Hematopoietic multipotent progenitor cell treated with erythropoietin and hydrocortisone succinate and interleukin-3 and kit ligand, for 17 days (in vitro differentiated cells): ENCODE measurements around the gene RTP1.
"Not testable (repeated sequence)": the region's sequence is repeated elsewhere in the genome, so short reads cannot be mapped to it uniquely, and the experiment has no call there.

Source experiments
- DNase-seq: peaks from one replicate; pipeline ENCODE4 v3.0.0-alpha.2; 2015; ENCODE audit warnings: low spot score

The RTP1 gene, protein sequence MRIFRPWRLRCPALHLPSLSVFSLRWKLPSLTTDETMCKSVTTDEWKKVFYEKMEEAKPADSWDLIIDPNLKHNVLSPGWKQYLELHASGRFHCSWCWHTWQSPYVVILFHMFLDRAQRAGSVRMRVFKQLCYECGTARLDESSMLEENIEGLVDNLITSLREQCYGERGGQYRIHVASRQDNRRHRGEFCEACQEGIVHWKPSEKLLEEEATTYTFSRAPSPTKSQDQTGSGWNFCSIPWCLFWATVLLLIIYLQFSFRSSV

GRCh38 chr3:187197335-187197649 lies at the start of gene RTP1:
RTP1 (plus strand) TSS chr3:187197486; CDS start chr3:187197516, 30 bp downstream.
- no peak for DNase-seq

DNA sequence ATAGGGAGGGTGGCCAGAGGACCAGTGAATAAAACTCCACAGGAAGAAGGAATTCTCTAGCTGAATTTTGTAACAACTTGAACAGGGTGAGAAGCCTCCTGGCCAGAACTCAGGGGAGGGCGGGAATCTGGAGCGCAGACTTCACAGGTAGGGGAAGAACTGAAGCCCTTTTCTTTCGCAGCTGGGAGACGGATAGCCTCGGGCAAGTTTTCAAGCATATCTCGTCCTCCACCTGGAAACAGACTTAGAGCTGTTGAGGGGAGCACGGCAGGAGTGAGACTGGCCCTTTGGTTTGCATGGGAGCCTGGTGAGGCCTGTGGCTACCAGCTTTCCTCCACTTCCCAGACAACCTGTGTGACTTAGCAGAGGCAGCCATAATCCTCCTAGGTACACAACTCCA lies 47.1 kb upstream of the RTP1 start:
- DNase-seq = no peak

GRCh38 chr3:187150599-187150998 lies 46.7 kb upstream of the RTP1 start:
- peak; percentile 7 for DNase-seq

DNA sequence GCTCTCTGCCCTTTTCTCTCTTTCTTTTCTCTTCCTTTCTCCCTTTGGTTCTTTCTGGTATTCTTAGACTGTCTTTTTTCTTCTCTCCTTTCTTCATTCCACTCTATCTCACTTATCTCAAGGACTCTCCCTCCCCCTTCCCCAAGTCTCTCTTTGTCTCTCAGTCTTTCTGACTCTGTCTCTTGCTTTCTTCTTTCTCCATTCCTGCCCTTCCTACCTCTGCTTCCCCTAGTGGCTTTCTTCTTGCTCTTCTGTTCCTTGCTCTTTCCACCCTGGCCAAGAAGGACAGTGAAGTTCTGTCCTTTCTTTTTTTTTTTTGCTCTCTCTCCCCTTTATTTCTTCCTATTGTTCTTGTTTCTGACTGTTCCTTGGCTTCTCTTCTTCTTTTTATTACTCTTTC lies 35.7 kb upstream of the RTP1 start:
- DNase-seq = no peak

DNA sequence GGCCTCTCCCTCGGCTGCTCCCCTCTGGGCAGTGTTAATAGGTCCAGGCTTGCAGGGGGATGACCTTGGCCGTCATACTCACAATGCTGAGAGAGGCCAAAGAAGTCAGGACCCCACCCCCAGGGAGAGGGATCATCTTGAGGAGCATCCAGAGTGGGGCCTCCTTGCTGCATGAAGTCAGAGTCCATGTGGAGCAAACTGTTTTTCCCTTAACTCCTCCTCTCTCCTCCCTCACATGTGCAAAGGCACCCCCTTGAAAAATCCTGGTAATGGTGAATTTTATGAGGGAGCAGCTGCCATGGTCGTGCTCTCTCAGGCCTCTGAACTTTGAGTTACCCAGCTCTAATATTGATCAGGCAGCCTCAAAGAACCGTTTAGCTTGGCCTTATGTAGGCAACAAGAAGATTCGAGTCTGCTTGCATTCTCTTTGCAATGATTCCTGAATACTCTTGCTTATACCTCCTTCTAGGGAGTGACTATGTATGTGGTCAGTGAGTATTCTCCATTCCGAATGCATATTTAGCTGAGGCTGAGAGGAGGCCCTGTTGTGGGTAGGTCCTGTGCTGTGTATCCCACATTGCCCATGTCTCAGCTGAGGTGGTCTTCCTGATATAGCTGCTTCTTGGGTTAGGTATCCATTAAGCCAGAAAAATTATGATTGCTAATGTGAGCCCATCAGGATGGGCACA lies 34.9 kb upstream of the RTP1 start:
- DNase-seq = no peak

DNA sequence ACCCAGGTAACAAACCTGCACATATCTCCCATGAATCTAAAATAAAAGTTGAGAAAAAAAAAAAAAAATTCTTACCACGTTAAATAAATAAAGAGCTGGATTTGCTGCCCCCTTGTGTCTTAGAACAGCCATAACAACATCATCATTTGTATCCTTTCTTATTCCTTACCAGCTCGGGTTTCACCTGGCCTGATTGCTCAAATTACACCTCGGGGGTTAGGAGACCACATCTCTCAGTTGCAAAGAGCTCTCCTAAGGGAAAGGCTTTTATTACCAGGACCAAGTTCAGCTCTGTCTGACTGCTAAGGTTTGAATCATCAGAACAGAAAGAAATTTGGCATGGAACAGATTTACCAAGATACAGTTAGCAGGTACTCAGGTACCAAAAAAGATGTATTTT lies 32.1 kb upstream of the RTP1 start:
- DNase-seq = peak; percentile 40

DNA sequence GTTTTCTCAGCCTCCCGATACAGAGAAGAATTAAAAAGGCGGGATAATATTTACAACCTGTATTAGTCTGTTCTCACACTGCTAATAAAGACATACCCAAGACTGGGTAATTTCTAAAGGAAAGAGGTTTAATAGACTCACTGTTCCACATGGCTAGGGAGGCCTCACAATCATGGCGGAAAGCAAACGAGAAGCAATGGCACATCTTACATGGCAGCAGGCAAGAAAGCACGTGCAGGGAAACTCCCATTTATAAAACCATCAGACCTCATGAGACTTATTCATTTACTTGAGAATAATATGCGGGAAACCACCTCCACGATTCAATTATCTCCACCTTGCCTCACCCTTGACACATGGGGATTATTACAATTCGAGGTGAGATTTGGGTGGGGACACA lies 30.5 kb upstream of the RTP1 start:
- DNase-seq = no peak

DNA sequence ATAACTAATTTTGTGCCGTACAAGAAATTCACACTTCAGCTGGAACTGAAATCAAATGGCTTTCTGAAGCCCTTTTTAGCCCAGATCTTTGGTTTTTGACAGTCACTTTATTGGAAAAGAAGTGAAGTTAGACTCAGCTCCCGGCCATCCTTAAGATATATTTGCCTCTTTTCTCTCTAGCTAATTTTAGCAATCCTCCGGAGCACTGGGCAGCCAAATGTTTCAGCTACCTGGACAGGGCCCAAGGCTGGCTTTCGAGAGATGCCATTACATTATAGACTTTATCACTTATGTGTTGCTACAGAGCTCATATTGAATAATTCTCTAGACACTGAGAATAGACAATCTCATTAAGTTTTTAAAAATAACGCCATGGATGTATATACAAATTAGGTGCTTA lies 29.5 kb upstream of the RTP1 start:
- no peak for DNase-seq

DNA sequence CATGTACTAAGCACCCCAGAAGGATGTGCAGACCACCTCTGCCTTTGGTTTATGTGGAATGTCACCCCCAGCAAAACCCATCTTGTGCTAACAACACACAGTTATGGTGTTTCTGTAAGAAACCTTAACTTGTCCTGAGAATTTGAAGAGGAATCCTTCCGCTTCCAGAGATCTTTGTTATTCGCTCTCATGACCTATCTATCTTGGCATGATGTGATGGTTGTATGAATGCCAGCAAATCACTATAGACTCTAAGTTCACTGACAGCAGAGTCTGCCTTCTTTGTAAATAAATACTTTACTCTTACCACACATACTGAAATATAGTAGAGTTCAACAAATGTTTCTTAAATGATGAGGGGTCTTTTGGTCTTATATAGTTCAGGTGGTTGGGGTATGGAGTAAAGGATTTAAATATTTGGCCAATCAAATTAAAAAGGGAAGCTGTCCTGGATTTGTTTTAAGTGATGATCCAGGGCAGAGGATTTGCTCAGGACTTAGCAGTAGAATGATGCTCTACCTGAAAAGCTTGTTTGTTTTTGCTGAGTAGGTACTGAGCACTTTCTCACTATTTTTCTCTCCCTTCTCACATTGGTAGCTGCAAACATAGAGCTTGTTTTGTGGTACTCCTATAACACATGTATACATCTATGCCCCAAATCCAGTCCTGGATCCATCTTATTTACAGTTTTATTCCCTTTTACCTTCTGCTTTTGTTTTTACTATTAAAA lies 27.9 kb upstream of the RTP1 start:
- no peak for DNase-seq

- DNase-seq = not testable (repeated sequence)
Measured at GRCh38 chr3:187170911-187171310, 26.4 kb upstream of the RTP1 start.

- no peak for DNase-seq
Measured at GRCh38 chr3:187172929-187173328, 24.4 kb upstream of the RTP1 start.

GRCh38 chr3:187181454-187182170 lies 15.7 kb upstream of the RTP1 start:
- no peak for DNase-seq

- no peak for DNase-seq
Measured at GRCh38 chr3:187183210-187183862, 13.9 kb upstream of the RTP1 start.

GRCh38 chr3:187183903-187184302 lies 13.4 kb upstream of the RTP1 start:
- DNase-seq = no peak

GRCh38 chr3:187185759-187186158 lies 11.5 kb upstream of the RTP1 start:
- no peak for DNase-seq

DNA sequence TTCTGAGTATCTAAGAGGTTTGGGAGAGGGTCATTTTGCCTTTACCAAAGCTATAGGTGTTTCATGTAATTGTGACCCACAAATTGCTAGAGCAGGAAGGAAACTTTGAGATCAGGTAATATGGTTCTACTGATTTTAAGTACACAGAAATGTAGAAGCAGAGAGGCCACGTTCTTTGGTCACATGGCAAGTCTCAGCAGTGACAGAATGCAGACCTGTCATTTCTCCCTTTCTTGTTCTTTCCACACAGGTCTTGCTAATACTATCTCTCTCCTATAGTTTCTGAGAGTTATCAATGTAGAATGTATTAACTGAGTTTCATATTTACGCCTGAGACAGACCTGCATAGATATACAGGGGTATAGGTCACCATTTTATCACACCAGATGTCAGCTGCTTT lies 10.9 kb upstream of the RTP1 start:
- no peak for DNase-seq

- DNase-seq = no peak
Measured at GRCh38 chr3:187186801-187187421, 10.4 kb upstream of the RTP1 start.

GRCh38 chr3:187188931-187189330 lies 8.4 kb upstream of the RTP1 start:
- no peak for DNase-seq

GRCh38 chr3:187191271-187191670 lies 6.0 kb upstream of the RTP1 start:
- DNase-seq = no peak

- no peak for DNase-seq
Measured at GRCh38 chr3:187193181-187193580, 4.1 kb upstream of the RTP1 start.

- no peak for DNase-seq
Measured at GRCh38 chr3:187196573-187197334, 532 bp upstream of the RTP1 start.
